WTC11 (cell line): ENCODE data around the gene PLCD1. TPM values are rescaled to one million over a fixed set of nuclear protein-coding genes. Genes with fewer than 3 reads are reported as not detected.

Source experiments
- ATAC-seq: fragments of 200-7000 bp; cut with Tn5 transposase; 2 replicates; pipeline ENCODE4 v1.10.0; 2021; ENCODE audit warnings: mild to moderate bottlenecking, moderate library complexity
- CTCF ChIA-PET: fragments of 300-600 bp; sonication (Branson Sonifier 250); formaldehyde crosslinking; loops from one replicate; lab custom pipeline; 2021; ENCODE audit warnings: antibody characterized with exemption; lab: Charles Lee
- POLR2A ChIA-PET: fragments of 350-600 bp; sonication (Branson Sonifier 250); formaldehyde crosslinking; loops from one replicate; lab custom pipeline; 2021; ENCODE audit warnings: antibody characterized with exemption; lab: Charles Lee
- DNase-seq: peaks from one replicate; pipeline ENCODE4 v3.0.0; 2021; ENCODE audit warnings: low spot score
- H3K27ac Mint-ChIP-seq: 2 replicates; pipeline ENCODE4 v1.8.0; 2021; ENCODE audit warnings: mixed read lengths
- H3K27me3 Mint-ChIP-seq: 2 replicates; pipeline ENCODE4 v1.8.0; 2021; ENCODE audit warnings: low read depth, mild to moderate bottlenecking, moderate library complexity, mixed read lengths
- H3K36me3 Mint-ChIP-seq: 2 replicates; pipeline ENCODE4 v1.8.0; 2021; ENCODE audit warnings: mixed read lengths
- H3K4me1 Mint-ChIP-seq: 2 replicates; pipeline ENCODE4 v1.8.0; 2022; ENCODE audit warnings: mixed read lengths
- H3K4me3 Mint-ChIP-seq: 2 replicates; pipeline ENCODE4 v1.8.0; 2021; ENCODE audit warnings: mild to moderate bottlenecking, moderate library complexity, mixed read lengths
- H3K9me3 Mint-ChIP-seq: 2 replicates; pipeline ENCODE4 v1.8.0; 2021; ENCODE audit warnings: mixed read lengths
- CREB1 ChIP-seq: sonication (generic); formaldehyde crosslinking; IDR thresholded peaks from 2 replicates; pipeline ENCODE4 v1.8.0; 2023; ENCODE audit warnings: mild to moderate bottlenecking, missing genetic modification reagents
- E2F5 ChIP-seq: sonication (generic); formaldehyde crosslinking; IDR thresholded peaks from 2 replicates; pipeline ENCODE4 v1.8.1; 2022; ENCODE audit warnings: mild to moderate bottlenecking, moderate library complexity, missing genetic modification reagents
- ELF4 ChIP-seq: sonication (generic); formaldehyde crosslinking; IDR thresholded peaks from 2 replicates; pipeline ENCODE4 v1.8.1; 2022; ENCODE audit warnings: low read depth, mild to moderate bottlenecking, moderate library complexity, missing genetic modification reagents
- ERG ChIP-seq: fragments of 250-450 bp; sonication (Bioruptor Pico); IDR thresholded peaks from 2 replicates; pipeline ENCODE4 v1.8.0; 2021; ENCODE audit warnings: mild to moderate bottlenecking
- ESRRA ChIP-seq: sonication (generic); formaldehyde crosslinking; IDR thresholded peaks from 2 replicates; pipeline ENCODE4 v1.8.1; 2022; ENCODE audit warnings: mild to moderate bottlenecking, missing genetic modification reagents, borderline replicate concordance
- ETV6 ChIP-seq: sonication (generic); formaldehyde crosslinking; IDR thresholded peaks from 2 replicates; pipeline ENCODE4 v1.8.1; 2022; ENCODE audit warnings: mild to moderate bottlenecking, missing genetic modification reagents
- IRF1 ChIP-seq: sonication (generic); formaldehyde crosslinking; IDR thresholded peaks from 2 replicates; pipeline ENCODE4 v1.8.0; 2023; ENCODE audit warnings: missing genetic modification reagents
- JAZF1 ChIP-seq: fragments of 250-450 bp; sonication (Bioruptor Pico); IDR thresholded peaks from 2 replicates; pipeline ENCODE4 v1.9.0; 2021; ENCODE audit warnings: moderate library complexity, mild to moderate bottlenecking, inconsistent platforms
- MAX ChIP-seq: sonication (generic); formaldehyde crosslinking; IDR thresholded peaks from 2 replicates; pipeline ENCODE4 v1.8.0; 2022; ENCODE audit warnings: mild to moderate bottlenecking, missing genetic modification reagents
- SP1 ChIP-seq: sonication (generic); formaldehyde crosslinking; conservative IDR thresholded peaks from 2 replicates; pipeline ENCODE4 v1.8.1; 2022; ENCODE audit warnings: missing genetic modification reagents
- TEAD1 ChIP-seq: sonication (generic); formaldehyde crosslinking; IDR thresholded peaks from 2 replicates; pipeline ENCODE4 v1.8.0; 2022; ENCODE audit warnings: mild to moderate bottlenecking, missing genetic modification reagents
- TP53 ChIP-seq: sonication (generic); formaldehyde crosslinking; IDR thresholded peaks from 2 replicates; pipeline ENCODE4 v1.8.1; 2023; ENCODE audit warnings: mild to moderate bottlenecking, missing genetic modification reagents
- ZNF121 ChIP-seq: sonication (generic); formaldehyde crosslinking; IDR thresholded peaks from 2 replicates; pipeline ENCODE4 v1.8.0; 2023; ENCODE audit warnings: missing genetic modification reagents
- ZNF317 ChIP-seq: sonication (generic); formaldehyde crosslinking; IDR thresholded peaks from 2 replicates; pipeline ENCODE4 v1.8.1; 2023; ENCODE audit warnings: low read depth, mild to moderate bottlenecking, moderate library complexity, missing genetic modification reagents, borderline replicate concordance
- ZNF425 ChIP-seq: fragments of 250-450 bp; sonication (Bioruptor Pico); conservative IDR thresholded peaks from 2 replicates; pipeline ENCODE4 v1.9.0; 2021; ENCODE audit warnings: mild to moderate bottlenecking
- ZNF671 ChIP-seq: fragments of 250-450 bp; sonication (Bioruptor Pico); IDR thresholded peaks from 2 replicates; pipeline ENCODE4 v1.8.0; 2021; ENCODE audit warnings: mild to moderate bottlenecking
- total RNA-seq: library from RNA; stranded (reverse); gene quantifications from 3 replicates; pipeline ENCODE4 v1.2.3, GENCODE V29; 2021
- TF ChIP-seq, protein P1 (sequence below): sonication (generic); formaldehyde crosslinking; conservative IDR thresholded peaks from 2 replicates; pipeline ENCODE4 v1.8.1; 2022; ENCODE audit warnings: mild to moderate bottlenecking, missing genetic modification reagents
- TF ChIP-seq, protein P2 (sequence below): sonication (generic); formaldehyde crosslinking; IDR thresholded peaks from 2 replicates; pipeline ENCODE4 v1.8.1; 2022; ENCODE audit warnings: low read depth, mild to moderate bottlenecking, moderate library complexity, missing genetic modification reagents, borderline replicate concordance
- TF ChIP-seq, protein P3 (sequence below): sonication (generic); formaldehyde crosslinking; IDR thresholded peaks from 2 replicates; pipeline ENCODE4 v1.8.0; 2022; ENCODE audit warnings: mild to moderate bottlenecking, missing genetic modification reagents
- TF ChIP-seq, protein P4 (sequence below): fragments of 200-600 bp; IDR thresholded peaks from 2 replicates; pipeline ENCODE4 v1.8.0; 2022; ENCODE audit warnings: antibody characterized with exemption

Gene PLCD1
- total RNA-seq, 1 experiment from 2014 or later, result 29.9 TPM

DNA sequence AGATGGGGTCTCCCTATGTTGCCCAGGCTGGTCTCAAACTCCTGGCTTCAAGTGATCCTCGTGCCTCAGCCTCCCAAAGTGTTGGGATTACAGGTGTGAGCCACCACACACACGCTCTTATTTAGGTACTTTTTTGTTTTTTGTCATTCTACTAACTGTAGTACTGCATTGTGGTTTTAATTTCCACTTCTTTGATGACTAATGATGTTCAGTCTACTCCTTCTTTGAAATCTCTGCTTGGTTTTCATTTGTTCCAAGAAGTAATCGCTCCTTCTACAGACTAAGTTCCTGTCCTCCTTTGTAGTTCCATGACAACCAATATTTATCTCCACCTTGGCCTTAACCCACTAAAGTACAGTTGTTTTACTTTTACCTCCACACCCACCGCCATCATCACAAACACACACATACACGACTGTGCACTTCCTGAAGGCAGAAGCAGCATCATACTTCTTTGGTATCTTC, 9.0 kb upstream of the PLCD1 start:
- DNase-seq (no peak), ATAC-seq (no peak)
- Mint-ChIP-seq H3K36me3 (no peaks in the 10 kb centered on the region), H3K9me3 (no peaks in the 10 kb centered on the region), H3K27ac (no peak overlapping the region), H3K27me3 (peaks cover 45% of the 10 kb centered on the region), H3K4me1 (peaks cover 18% of the 10 kb centered on the region), H3K4me3 (peak overlapping the region; percentile 66)
- POLR2A ChIA-PET, result interaction anchor here (0.7 kb wide), 1 partner anchor 9 kb away, joined by 5 read pairs; the partner anchor contains the start of gene PLCD1
- CTCF ChIA-PET, result interaction anchor here (1.1 to 1.9 kb wide), 5 partner anchors 9 to 617 kb away, joined by 4 to 11 read pairs (median 8); partner anchors contain the start of gene PLCD1
- TF ChIP-seq, protein P1, sequence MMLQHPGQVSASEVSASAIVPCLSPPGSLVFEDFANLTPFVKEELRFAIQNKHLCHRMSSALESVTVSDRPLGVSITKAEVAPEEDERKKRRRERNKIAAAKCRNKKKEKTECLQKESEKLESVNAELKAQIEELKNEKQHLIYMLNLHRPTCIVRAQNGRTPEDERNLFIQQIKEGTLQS (CRISPR knock-in tag), result no peak
- TF ChIP-seq IRF1, result no peak
- TF ChIP-seq, protein P2, sequence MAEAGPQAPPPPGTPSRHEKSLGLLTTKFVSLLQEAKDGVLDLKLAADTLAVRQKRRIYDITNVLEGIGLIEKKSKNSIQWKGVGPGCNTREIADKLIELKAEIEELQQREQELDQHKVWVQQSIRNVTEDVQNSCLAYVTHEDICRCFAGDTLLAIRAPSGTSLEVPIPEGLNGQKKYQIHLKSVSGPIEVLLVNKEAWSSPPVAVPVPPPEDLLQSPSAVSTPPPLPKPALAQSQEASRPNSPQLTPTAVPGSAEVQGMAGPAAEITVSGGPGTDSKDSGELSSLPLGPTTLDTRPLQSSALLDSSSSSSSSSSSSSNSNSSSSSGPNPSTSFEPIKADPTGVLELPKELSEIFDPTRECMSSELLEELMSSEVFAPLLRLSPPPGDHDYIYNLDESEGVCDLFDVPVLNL (CRISPR knock-in tag), result no peak
- no peak for TF ChIP-seq ERG
- TF ChIP-seq ETV6, result no peak
- TF ChIP-seq JAZF1 (CRISPR knock-in tag), result no peak
- no peak for TF ChIP-seq TP53 (CRISPR knock-in tag)
- TF ChIP-seq E2F5 (CRISPR knock-in tag), result no peak
- TF ChIP-seq SP1 (CRISPR knock-in tag), result no peak
- TF ChIP-seq ZNF425 (CRISPR knock-in tag), result no peak
- TF ChIP-seq, protein P3, sequence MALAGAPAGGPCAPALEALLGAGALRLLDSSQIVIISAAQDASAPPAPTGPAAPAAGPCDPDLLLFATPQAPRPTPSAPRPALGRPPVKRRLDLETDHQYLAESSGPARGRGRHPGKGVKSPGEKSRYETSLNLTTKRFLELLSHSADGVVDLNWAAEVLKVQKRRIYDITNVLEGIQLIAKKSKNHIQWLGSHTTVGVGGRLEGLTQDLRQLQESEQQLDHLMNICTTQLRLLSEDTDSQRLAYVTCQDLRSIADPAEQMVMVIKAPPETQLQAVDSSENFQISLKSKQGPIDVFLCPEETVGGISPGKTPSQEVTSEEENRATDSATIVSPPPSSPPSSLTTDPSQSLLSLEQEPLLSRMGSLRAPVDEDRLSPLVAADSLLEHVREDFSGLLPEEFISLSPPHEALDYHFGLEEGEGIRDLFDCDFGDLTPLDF (CRISPR knock-in tag), result no peak
- no peak for TF ChIP-seq ELF4 (CRISPR knock-in tag)
- TF ChIP-seq ZNF317 (CRISPR knock-in tag), result no peak
- TF ChIP-seq, protein P4, sequence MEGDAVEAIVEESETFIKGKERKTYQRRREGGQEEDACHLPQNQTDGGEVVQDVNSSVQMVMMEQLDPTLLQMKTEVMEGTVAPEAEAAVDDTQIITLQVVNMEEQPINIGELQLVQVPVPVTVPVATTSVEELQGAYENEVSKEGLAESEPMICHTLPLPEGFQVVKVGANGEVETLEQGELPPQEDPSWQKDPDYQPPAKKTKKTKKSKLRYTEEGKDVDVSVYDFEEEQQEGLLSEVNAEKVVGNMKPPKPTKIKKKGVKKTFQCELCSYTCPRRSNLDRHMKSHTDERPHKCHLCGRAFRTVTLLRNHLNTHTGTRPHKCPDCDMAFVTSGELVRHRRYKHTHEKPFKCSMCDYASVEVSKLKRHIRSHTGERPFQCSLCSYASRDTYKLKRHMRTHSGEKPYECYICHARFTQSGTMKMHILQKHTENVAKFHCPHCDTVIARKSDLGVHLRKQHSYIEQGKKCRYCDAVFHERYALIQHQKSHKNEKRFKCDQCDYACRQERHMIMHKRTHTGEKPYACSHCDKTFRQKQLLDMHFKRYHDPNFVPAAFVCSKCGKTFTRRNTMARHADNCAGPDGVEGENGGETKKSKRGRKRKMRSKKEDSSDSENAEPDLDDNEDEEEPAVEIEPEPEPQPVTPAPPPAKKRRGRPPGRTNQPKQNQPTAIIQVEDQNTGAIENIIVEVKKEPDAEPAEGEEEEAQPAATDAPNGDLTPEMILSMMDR, result no peak
- no peak for TF ChIP-seq TEAD1 (CRISPR knock-in tag)
- TF ChIP-seq ESRRA (CRISPR knock-in tag), result no peak
- TF ChIP-seq CREB1 (CRISPR knock-in tag), result no peak
- no peak for TF ChIP-seq MAX
- TF ChIP-seq ZNF671 (CRISPR knock-in tag), result no peak
- TF ChIP-seq ZNF121, result no peak
